Fibroblast of skin of abdomen (primary cell): Measurements from ENCODE around the gene SMCO3. TPM values are rescaled to one million over a fixed set of nuclear protein-coding genes. Genes with fewer than 3 reads are reported as not detected.
A peak's percentile ranks its signal among the peaks of the same experiment; 100 is the strongest.

Experiments
- DNase-seq: peaks from one replicate; pipeline ENCODE4 v3.0.0-alpha.2; 2013
- polyA plus RNA-seq, 2 experiments: library from polyadenylated mRNA; unstranded; fragments of 120-200 nt; gene quantifications; one replicate each; pipeline ENCODE4 v1.2.1, GENCODE V29; 2013; ENCODE audit not compliant: insufficient read length in 2 of 2

Gene SMCO3
- polyA plus RNA-seq (2013, experiment 1 of 2; ENCODE audit: insufficient read length): 0.19 TPM
- 0.14 TPM for polyA plus RNA-seq (2013, experiment 2 of 2; ENCODE audit: insufficient read length)

- DNase-seq: no peak
Measured at GRCh38 chr12:14814014-14814413, at the start of gene SMCO3. Gene SMCO3 (minus strand): TSS chr12:14814182. CDS start chr12:14806680, 7,502 bp downstream.

- no peak for DNase-seq
Measured at GRCh38 chr12:14860490-14860889, 46.5 kb upstream of the SMCO3 start.

GRCh38 chr12:14858513-14858912 is 44.5 kb upstream of the SMCO3 start:
- no peak for DNase-seq

GRCh38 chr12:14854586-14855183 is 40.7 kb upstream of the SMCO3 start:
- peak; percentile 10 for DNase-seq

GRCh38 chr12:14853961-14854360 is 40.0 kb upstream of the SMCO3 start:
- no peak for DNase-seq

- DNase-seq: no peak
Measured at GRCh38 chr12:14852880-14853279, 38.9 kb upstream of the SMCO3 start.

GRCh38 chr12:14850929-14851663 is 37.1 kb upstream of the SMCO3 start:
- DNase-seq: no peak

GRCh38 chr12:14849661-14850060 is 35.7 kb upstream of the SMCO3 start:
- peak; percentile 33 for DNase-seq

GRCh38 chr12:14846876-14847580 is 33.0 kb upstream of the SMCO3 start:
- DNase-seq: no peak

- DNase-seq: no peak
Measured at GRCh38 chr12:14846042-14846587, 32.1 kb upstream of the SMCO3 start.

- peak; percentile 61 for DNase-seq
Measured at GRCh38 chr12:14845350-14845750, 31.4 kb upstream of the SMCO3 start.

GRCh38 chr12:14844401-14844800 is 30.4 kb upstream of the SMCO3 start:
- no peak for DNase-seq

GRCh38 chr12:14843425-14843887 is 29.5 kb upstream of the SMCO3 start, which contains the start of gene ART4:
Gene ART4 (minus strand): TSS chr12:14843526. CDS start chr12:14843113, 413 bp downstream.
- no peak for DNase-seq

GRCh38 chr12:14842315-14842714 is 28.3 kb upstream of the SMCO3 start:
- no peak for DNase-seq

- DNase-seq: peak; percentile 62
Measured at GRCh38 chr12:14841761-14842160, 27.8 kb upstream of the SMCO3 start.

- no peak for DNase-seq
Measured at GRCh38 chr12:14840616-14841015, 26.6 kb upstream of the SMCO3 start.

GRCh38 chr12:14839262-14839661 is 25.3 kb upstream of the SMCO3 start:
- DNase-seq: no peak

- DNase-seq: peak; percentile 79
Measured at GRCh38 chr12:14836336-14837210, 22.6 kb upstream of the SMCO3 start.

GRCh38 chr12:14834509-14834908 is 20.5 kb upstream of the SMCO3 start:
- peak; percentile 54 for DNase-seq

GRCh38 chr12:14833952-14834351 is 20.0 kb upstream of the SMCO3 start:
- no peak for DNase-seq

- no peak for DNase-seq
Measured at GRCh38 chr12:14833336-14833735, 19.4 kb upstream of the SMCO3 start.

GRCh38 chr12:14828892-14829291 is 14.9 kb upstream of the SMCO3 start:
- no peak for DNase-seq
